HG02588 (cell line): ENCODE measurements around the gene HAPLN2.
"Not testable (repeated sequence)": the region's sequence is repeated elsewhere in the genome, so short reads cannot be mapped to it uniquely, and the experiment has no call there.

Experiments
- ATAC-seq: cut with Tn5 transposase; IDR thresholded peaks from one replicate; pipeline ENCODE4 v1.9.1; 2021; ENCODE audit warnings: mild to moderate bottlenecking, moderate library complexity; ENCODE audit not compliant: unreplicated experiment

The HAPLN2 gene

DNA sequence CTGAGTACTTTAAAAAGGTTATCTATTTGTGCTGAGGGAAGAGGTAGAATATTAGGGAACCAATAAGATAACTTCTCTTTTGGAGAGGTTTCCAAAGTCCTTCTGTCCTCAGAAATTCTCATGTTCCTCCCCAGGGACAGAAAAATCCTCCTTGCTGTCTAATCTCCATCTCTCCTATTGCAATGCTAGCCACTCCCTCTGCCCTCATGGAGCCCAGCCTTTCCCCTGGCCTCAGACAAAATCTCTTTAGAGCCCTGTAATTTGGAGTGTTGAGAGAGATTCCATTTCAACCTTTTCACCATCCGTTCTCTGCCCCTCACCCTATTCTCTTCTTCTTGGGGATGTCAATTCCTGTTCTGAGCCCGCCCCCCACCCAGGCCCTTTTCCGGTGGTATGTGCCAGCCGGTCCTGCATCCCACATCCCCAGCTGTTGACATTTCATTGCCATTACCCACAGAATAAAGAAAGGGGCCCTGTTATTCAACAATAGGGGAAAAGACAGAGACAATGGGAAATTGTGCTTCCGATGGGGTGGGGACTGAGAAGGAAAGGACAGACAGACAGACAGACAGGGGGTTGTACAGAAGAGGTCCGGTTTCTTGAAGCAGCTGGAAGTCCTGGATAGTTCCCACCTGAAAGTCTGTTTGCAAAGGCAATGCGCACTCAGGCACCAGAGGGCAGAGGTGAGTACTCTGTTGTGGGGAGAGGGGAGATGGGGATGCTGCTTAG, at the start of gene HAPLN2:
HAPLN2 (plus strand) TSS at position 563 of the 729 bp plus-strand sequence. CDS start 4,076 bp downstream, outside the sequence.
- no peak for ATAC-seq

DNA sequence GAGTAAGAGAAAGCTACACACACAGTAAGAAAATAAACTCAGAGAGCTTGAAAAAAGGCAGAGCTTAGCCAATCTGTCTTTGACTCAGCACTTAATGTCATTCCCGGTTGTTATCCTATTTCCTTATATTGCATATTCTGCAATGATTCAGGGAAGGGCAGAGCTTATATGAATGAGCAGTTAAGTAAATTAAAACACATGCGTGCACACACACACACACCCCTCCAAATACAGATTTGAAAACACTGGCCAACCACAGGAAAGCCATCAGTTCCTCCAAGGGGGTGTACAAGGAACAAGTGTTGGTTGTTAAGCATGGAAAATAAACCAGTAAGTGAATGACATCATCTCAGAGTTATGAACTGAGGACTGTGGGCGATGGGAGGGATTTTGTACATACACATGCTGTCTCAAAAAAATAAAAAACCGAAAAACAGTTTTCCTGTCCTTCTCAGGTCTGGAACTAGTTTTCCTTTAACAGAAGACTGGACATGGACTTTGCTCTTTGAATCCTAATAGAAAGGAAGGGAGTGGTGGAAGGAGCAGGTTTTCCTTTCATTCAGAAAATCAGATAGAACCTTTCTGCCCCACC, 47.9 kb upstream of the HAPLN2 start:
- no peak for ATAC-seq

DNA sequence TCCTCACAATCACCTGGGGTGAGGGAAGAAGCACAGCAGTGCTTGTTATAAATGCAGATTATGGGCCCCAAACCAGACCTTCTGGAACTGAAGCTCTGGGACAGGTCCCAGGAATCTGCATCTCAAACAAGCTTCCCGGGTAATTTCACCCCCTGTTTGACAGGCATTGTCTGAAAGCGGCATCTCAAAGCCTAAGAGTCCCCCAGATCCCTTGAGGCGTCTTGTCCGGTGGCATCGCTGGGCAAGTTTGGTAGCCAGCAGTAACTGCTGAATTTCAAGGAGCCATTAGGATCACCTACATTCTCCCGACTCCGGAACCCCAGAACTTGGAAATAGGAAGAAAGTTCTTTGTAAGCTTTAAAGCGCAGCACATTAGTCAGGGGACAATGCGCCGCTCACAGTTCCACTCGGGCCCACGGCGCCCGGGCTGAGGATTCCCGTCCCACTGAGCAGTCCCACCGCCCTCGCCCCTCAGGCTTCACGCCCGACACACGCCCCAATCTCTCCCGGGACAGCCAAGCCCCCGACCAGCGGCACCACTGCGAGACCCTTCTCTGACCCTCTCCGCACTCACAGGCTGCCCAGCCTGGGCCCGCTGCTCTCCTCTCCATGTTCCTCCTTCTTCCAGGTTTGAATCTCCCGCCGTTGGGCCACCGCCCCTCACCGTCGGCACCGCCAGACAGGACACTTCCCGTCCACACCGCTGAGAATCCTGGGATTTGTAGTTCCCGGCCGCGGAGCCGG, 47.1 kb upstream of the HAPLN2 start, which contains the start of gene IQGAP3:
IQGAP3 (minus strand) TSS at position 647 of the 744 bp plus-strand sequence; CDS start at position 611, 36 bp downstream.
- peak; percentile 77 for ATAC-seq

DNA sequence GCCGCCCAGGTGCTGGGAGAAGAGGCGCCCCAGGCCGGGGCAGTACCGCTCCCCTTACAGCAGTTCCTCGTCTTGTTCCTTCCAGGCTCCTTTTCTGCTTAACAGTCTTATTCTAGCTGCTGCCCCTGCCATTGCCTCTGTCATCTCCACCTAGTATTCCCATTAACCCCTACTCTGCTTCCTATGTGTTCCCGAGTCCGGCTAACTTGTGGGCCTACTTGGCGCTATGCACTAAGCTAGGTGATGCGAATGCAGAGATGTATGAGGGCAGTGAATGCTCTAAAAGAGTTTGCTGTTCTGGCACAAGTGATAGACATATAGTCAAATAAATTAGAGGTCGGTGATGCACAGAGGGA, 46.6 kb upstream of the HAPLN2 start:
- ATAC-seq, result no peak

DNA sequence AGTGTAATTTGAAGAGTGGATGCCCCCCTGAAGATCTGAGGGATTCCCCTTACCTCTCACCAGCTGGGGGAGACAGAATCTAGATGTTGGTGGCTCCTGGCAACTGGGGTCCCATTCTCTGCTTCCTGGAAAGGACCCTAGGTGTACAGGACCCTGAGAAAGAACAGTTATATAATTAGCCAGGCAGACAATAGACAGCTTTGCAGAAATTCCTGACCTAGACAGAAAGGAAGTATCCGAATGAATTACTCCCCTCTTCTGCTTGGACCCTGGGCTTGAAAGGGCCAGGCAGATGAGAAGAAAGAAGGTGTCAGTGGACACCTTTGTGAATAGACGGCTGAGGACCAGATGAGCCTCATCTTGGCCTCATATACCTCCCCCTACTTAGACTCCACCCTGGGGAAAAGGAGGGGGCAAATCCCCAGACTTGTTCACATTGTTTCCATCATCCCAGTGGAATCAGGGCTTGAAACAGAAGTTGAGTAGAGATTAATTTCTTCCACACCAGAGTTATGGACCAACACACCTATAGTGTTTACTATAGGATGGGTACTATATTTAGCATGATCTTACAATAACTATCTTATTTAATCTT, 45.1 kb upstream of the HAPLN2 start:
- no peak for ATAC-seq

DNA sequence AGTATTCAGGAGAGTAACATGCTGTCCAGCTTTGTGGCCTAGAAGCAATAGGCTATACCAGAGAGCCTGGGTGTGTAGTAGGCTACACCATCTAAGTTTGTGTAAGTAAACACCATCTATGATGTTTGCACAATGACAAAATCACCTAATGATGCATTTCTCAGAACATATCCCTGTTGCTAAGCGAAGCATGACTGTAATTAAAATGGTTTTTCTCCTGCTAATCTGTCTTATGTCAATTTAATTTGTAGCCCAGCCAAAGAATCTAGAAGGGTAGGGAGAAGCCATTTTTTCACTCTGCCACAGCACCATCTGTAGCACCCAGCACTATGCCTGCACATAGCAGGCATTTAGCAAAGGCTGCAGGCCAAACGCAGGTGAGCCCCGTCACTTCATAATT, 41.7 kb upstream of the HAPLN2 start:
- ATAC-seq, result no peak

DNA sequence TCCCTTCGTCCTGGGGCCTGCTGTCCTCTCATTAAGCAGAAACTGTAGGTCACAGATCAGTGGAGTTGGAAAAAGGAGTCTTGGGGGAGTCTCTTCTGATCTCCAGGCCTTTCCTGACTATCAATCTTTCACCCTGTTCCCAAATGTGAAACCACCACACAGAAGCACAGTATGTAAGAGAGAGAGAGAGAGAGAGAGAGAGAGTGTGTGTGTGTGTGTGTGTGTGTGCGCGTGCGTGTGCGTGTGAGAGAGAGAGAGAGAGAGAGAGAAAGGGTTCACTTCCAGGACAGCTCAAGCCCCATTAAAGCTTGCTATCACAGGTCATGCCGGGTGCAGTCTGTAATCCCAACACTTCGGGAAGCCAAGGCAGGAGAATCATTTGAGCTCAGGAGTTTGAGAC, 41.2 kb upstream of the HAPLN2 start:
- ATAC-seq, result no peak

DNA sequence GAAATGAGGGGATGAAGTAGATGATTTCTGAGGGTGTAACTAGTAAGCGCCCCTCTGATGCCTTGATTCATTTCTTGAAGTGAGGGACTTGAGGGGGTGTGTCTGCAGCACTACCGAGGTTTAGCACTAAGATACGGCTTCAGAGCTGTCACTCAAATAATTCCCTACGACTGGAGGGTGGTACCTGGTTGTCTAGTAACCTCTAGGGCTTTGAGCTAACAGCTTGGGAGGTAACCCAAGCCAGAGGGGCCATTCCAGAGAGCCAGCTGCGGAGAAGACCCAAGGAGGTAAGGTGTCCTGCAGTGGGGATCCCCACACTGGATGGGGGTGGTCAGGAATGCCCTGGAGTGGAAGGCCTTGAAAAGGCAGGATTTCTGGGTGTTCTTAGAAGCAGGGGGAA, 39.7 kb upstream of the HAPLN2 start, which contains the start of gene TTC24:
TTC24 (plus strand) TSS at position 252 of the 400 bp plus-strand sequence. CDS start 1,642 bp downstream, outside the sequence.
- ATAC-seq, result no peak

DNA sequence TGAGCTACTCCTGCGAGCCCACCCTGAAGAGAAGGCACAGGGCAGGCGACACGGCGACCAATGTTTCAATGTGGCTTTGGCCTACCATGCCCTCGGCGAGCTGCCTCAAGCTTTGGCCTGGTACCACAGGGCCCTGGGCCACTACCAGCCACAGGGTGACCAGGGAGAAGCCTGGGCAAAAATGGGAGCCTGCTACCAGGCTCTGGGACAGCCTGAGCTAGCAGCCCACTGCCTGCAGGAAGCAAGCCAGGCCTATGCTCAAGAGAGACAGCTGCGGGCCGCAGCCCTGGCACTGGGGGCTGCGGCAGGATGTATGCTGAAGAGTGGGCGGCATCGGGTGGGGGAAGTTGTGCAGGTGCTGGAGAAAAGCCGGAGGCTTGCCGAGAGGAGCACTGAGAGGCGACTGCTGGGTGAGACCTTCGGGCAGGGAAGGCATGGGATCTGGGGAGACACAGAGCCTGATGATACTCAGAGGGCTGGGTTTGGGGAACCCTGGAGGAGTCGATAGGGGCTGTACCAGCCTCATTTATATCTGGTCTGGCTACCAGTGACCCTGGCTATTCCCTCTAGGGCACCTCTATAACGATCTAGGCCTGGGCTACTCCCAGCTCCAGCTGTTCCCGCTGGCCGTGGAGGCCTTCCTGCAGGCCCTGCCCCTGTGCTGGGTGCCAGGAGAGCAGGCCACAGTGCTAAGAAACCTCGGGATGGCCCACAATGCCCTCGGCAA, 37.4 kb upstream of the HAPLN2 start:
- ATAC-seq, result no peak

DNA sequence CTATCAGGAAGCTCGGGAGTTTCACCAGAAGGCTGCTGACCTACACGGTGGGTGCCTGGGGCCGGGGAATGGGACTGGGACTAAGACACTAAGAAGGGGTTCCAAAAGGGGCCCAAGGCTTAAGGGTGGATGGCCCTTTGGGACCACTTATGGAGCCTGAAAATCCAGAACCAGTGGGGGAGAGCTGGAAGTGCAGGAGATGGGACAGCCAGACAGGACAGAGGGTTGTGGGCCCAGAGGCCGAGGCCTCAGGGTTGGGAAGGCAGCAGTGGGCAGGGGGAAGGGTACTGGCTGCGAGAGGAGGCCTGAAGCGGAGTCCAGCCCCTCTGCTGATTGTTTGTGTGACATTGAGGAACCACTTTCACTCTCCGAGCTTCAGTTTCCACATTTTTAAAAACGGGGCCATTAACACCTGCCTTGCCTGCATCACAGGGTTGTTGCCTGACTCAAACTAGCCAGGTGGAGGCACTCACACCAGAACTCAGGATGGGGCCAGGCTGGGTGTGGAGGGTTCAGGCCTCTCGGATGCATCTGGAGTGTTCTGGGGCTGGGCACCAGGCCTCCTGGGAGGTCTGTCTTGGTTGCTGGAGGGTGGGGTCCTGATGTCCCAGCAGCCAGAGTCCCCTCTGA, 36.7 kb upstream of the HAPLN2 start:
- ATAC-seq, result no peak

DNA sequence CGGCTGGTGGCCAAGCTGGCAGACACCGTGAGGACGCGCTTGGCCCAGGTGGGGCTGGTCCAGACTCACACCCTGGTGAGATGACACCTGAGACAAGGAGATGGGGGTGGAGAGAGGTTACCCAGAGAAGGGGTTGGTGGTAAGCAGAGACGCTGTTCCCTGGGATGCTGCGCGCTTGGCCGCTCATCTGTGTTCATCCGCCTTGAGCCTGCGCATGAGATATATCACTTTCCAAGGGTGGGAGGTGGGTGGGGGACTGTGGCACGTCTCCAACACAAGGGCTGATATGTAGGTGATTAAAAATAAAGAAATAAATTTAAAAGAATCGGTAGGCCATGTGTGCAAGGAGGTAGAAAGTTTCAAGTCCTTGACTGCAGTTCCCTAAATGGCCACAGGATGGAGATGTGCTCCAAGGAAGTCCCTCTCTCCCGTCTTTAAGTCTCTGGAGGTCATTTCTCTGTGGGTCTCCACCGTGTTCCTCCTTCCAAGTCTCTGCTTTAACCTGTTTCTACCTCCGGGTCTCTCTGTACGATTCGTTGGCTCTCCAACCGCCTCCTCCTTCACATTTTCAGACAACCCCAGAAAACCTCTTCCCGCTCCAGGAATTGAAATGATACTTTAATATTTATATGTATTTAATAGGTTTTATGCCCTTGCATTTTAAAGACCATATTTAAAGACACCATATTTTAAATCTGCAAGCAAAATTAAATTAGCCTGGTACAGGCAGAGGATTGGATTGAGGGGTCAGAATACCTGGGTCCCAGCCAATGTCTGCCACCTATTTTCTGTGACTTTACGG, 35.2 kb upstream of the HAPLN2 start:
- no peak for ATAC-seq

DNA sequence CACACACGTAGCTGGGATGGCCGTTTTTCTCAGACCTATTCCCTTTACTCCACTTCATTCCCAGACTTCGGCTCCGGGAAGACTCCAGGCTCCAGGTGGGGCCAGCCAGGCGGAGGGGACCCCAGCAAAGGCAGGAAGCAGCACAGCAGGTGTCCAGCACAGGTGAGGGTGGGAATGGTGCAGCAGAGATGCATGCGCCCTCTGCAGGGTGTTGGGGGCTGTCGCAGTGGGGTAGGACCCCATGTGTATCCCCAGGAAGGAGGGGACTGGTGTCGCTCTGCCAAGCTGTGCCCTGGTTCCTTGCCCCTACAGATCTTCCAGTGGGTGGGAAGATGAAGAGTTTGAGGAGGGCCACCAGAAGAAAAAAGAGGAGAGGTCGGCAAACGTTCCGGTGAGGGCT, 34.4 kb upstream of the HAPLN2 start:
- ATAC-seq, result no peak

DNA sequence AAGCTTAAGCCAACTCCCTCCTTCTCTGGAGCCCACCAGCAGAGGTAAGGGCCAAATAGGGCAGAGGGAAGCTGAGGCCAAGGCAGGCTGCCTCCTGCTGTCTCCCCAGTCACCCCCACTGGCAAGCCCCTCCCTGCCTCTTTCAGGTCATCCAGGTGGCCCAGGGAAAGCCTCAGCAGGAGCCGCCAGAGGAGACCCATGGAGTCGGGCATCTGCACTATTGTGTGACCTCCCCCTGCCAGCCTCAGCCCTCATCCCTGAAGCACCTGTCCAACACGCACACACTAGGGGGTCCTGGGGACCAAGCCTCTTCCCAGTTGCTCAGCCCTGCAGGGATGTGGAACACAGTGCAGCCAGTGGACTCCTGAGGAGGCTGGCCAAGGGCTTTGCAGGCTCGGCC, 32.9 kb upstream of the HAPLN2 start:
- no peak for ATAC-seq

DNA sequence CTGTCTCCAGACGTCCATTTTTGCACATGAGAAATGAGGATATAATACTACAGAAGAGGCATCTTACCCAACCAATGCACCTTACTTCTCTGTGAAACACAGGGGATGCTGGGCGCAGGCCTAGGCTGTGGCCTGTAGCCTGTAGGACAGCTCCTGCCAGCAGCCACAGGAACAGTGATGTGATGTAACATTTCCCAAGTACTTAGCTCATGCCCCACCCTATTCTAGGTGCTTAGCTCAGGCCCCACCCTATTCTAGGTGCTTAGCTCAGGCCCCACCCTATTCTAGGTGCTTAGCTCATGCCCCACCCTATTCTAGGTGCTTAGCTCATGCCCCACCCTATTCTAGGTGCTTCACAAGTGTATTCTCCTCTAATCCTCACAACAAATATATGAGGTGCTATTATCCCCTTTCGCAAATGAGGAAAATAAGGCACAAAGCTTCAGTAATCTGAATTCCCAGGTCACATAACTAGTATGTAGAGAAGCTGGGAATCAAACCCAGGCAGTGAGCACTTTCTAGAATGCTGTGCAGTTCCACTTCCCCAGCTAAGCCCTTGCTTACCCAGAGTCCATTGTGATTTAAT, 32.2 kb upstream of the HAPLN2 start:
- ATAC-seq, result no peak

DNA sequence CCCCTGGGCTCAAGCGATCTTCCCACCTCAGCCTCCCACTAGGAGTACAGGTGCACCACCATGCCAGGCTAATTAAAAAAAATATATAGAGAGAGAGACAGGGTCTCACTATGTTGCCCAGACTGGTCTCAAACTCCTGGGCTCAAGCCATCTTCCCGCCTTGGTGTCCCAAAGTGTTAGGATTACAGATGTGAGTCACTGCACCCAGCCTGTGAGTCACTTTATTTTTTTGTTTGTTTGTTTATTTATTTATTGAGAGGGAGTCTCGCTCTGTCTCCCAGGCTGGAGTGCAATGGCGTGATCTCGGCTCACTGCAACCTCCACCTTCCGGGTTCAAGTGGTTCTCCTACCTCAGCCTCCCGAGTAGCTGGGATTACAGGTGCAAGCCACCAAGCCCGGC, 31.3 kb upstream of the HAPLN2 start:
- not testable (repeated sequence) for ATAC-seq

DNA sequence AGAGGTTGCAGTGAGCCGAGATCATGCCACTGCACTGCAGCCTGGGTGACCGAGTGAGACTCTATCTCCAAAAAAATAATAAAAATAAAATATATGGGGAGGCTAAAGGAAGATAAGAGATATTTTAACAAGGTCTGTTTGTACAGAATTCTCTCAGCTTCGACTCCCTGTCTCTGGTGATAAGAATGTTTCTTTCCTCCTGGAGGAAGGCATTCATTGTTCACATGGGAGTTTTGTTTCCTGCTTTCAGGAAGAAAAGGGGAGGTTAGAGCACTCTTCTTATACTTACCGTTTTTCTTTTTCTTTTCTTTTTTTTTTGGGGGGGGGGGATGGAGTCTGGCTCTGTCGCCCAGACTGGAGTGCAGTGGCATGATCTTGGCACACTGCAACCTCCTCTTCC, 29.7 kb upstream of the HAPLN2 start:
- no peak for ATAC-seq

DNA sequence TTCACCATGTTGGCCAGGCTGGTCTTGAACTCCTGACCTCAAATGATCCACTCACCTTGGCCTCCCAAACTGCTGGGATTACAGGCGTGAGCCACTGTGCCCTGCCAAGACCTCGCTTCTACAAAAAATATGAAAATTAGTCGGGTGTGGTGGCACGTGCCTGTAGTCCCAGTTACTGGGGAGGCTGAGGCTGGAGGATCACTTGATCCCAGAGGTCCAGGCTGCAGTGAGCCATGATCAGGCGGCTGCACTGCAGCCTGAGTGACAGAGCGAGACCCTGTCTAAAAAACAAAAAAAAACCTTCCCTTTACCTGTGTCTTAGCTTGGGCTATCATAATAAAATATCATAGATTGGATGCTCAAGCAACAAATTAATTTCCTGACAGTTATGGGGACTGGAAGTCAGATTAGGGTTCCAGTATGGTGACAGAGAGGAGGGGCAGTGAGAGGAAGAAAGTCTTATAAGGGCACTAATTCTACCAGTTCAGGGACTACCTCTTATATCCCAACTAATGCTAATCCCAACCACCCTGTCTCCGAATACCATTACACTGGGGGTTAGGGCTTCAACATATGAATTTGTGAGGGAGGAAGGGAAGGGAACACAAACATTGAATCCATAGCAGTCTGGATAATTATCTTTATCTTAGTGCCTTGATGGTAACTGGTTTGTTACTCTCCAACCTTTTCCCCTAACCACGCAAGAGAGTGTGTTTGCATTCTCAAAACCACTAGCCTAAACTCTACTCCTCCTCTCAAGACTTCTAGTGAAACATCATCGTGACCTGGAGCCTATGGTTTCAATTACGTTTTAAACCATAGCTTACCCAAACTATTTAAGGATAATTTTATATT, 28.7 kb upstream of the HAPLN2 start:
- ATAC-seq, result no peak

DNA sequence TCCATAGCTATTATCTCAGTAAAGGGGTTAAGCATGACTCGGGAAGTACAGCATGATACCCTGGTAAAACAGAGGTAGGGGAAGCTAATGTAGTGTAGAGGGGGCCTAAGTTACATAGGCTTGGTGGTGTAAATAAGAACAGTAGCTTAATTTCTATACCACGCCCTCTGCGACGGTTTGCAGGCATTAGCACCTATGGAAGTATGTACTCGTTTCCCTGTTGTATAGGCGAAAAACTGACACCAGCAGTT, 28.1 kb upstream of the HAPLN2 start:
- ATAC-seq, result no peak
